DMS79 treated with DMSO at 0.1 percent for 48 hours (cell line): Measurements from ENCODE around the gene TRIB2.
A peak's percentile ranks its signal among the peaks of the same experiment; 100 is the strongest.

ENCODE experiments used
- DNase-seq: peaks from one replicate; lab custom pipeline; 2025; lab: John Stamatoyannopoulos, UW

The TRIB2 gene

DNA sequence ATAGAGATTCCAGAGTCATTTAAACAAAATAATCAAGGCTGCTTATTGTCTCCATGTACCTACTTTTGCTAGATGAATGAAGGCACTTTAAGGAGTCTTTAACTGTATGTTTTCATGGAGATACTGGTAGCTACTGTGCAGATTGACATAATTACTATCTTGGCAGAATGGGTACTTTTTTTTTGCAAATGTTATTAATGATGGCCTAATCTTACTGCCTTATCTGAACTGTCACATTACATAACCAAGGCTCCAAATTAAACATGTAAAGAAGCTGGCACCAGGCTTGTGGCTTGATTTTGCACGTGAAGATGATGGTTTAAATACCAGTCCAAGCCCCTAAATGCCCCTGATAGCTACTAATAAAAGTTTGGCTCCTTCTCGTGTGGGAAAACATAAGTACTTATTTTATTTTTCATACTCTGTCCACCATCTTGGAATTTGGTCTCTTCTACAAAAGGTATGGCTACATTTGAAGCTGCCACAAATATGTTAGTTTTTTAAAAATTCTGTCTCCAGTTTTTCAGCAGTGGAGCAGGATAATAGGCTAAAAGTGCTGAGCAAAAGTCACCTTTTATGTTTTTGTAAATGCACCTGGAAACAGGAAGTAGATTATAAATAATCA lies 4.1 kb downstream of the TRIB2 start:
- no peak for DNase-seq

DNA sequence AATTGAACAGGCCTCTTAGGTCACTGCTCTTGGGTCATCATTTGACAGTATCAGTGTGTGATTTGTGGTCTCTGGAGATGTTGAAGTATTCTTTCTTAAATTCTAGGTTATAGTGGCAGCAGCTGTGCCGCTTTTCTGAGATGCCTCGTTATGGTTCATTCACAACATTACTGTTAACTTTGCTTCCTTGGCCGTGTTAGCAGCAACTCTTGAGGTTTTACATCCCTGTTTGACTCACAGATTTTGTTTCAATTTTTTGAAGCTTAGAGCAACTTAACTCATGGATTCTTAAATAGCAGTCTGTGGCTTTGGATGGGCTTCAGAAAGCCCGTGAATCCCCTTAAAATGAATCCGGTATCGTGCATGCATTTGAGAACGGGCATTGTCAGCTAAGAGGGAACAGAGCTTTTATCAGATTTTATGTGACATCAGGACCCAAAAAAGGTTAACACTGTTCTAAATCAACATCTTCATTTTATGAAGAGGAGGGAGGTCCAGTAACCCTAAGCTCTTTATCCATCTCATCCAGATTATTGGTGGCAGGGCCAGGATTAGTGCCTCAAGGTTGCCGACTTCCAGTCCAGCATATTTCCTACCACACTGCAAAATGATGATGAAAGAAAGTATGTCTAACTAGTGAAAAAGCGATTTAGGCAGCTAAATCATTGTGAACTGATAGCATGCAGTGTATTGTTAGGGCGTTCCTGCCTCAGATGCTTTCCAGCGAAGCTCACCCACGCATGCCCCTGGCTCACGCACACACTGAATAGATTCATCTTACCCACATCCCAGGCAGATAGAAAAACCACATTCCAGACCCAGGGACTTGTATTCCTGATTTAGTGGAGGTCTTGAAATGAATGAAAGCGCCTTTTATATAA lies 5.1 kb downstream of the TRIB2 start:
- DNase-seq, result no peak

DNA sequence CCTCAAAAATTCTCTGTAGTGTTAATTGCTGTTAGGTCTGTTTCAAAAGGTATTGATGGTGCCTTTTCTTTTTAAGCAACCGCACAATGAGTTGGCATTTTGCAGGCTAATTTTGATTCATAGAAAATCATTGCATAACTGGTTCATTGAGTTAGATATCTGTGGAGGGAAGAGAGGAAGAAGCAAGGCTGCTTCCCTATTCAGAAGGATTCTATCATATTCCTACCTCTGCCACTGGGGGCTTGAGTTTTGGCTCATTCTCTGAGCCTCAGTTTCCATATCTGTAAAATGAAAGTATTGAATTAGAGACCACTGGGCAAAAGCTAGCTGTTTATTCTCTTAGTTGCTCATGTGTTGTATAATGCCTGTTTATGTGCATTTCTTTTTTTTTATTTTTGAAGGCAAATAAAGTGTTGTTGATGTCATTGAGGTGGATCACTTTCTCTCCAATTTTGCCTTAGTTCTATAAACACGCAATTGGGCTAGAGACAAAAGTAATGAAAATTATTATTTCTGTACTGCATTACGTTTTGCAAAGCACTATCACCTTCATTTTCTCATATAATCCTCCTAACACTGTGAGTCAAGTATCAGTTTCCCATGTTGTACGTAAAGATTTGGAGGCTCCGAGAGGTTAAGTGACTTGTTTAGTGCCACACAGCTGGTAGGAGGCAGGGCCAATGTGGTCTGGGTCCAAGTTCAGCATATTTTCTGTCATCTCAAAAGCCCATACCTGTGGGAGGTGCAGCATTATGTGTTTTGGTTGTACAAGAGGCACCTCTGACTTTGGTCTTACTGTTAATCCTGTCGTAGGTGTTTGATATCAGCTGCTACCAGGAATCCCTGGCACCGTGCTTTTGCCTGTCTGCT lies 5.9 kb downstream of the TRIB2 start:
- DNase-seq, result no peak

DNA sequence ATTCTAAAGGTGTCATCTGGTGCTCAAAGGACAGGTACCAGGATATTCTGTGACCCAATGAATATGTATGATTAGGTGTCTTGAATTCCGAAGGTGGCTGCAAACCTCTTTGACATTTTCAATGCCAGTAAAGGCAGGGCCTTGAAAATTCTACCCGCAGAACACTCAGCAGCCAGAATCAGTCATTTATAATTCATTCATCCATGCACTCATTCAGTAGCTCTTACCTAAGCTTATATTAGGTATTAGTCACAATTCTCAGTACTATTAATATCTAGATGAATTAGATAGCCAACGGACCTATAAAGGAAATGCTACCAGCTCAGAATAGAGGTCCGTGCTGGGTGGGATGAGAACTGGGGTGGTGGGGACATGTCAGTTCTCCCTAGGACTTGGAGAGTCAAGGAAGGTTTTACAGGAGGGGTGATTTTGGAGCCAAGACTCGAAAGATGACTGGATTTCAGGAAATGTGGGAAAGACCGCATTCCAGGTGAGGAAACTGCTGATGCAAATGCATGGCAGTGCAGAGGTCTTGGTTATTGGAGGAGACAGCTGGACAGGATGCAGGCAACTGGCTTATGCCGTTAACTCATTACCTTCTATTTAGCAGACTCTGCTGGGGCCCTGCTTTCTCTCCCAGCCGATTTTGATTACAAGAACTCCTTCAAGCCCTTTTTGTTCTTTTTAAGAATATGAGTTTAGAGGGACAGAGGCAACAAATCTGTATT lies 7.2 kb downstream of the TRIB2 start:
- DNase-seq, result no peak

DNA sequence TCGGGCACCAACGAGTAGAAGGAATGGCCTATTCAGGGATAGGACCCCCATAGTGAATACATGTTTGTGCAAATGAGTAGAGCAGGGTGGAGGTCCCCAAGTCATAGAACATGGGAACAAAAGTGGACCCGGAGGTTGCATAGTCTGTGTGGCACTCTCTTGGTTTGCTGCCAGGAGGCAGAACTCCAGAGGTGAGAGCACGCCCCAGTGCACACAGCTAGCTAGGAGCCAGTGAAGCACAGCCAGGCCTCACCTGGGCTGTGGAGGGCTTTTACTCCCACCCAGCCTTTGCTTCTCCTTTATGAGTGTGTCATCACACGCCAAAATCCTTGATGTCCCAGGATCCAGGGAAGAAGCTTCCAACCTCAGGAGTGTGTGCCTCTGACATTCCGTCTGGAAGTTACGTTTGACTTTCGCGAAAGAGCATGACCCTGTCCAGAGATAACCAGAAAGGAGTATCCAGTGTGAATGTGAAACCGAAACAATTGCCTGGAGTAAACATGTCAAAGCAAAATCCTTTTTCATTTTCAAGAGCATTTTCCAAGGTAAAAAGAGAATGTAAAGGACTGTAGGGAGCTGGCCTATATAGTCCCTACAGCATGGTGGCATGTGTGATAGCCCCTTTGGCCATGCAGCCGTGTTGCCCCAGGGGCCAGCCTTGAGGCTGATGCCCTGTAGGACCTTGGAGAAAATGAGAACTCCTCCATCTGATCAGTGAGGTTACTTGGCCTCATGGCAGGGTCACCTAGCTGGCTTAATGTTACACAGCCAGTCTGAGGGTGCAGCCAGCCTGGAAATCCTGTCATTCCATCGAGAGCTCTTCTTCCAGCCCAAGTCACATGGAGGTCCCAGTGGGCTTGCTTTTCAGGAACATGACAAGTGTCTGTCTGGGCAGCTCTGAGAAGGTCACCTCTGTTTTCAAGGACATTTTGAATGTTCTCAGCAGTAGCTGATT lies 8.8 kb downstream of the TRIB2 start:
- peak; percentile 50 for DNase-seq

DNA sequence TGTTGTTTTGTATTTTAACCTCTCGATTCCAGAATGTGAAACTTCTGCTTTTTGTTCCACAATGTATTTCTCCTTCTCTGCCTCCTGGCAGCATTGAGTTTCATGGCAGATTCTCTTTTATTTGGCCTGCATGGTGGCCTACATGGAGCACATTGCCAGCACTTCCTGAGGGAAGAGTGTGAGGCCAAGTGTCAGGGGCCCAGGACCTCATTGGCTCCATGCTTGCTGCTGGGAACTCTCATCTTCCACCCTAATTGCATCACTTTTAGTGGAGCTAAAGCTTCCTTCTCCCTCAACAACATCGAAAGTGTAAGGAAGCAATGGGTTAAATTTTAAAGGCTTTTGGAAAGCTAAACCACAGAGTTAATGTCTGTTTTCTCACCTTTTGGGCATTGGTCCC lies 9.5 kb downstream of the TRIB2 start:
- DNase-seq, result no peak

DNA sequence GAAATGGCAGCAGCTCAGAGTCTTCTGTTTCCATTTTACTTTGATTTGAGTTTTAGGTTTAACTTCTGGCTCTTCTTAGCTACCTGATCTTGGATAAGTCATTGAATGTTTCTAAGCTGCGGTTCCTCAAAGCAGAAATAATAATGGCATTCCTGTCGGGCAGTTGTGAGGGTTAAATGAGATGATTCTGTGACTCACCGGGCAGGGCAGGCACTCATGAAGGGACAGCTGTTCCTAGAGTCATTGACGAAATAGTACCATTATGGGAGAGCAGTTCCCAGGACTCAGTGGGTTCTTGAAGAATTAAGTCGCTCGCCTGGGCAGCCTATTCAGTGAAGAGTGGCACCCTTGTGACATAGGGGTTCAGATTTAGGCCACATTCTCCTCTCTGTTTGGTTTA lies 10.3 kb downstream of the TRIB2 start:
- DNase-seq, result no peak

DNA sequence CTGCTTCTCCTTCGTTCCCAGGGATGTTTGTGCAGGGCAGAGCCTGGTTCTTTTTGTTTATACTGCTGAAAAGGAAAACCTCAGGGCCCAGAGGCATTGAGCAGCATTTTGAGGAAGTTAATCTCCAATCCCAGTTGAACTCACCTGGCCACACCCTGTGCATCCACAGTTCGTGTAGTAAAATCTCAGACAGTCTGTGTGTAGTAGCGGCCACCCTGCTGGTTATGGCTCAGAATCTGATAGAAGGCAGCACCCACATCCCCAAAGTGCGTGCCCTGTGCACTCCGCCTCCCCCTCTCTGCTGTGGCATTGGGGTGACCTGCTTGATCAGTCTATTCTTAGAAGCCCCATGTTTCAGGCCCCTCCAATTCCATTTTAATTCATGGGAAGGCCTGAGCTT lies 10.9 kb downstream of the TRIB2 start:
- DNase-seq, result no peak

DNA sequence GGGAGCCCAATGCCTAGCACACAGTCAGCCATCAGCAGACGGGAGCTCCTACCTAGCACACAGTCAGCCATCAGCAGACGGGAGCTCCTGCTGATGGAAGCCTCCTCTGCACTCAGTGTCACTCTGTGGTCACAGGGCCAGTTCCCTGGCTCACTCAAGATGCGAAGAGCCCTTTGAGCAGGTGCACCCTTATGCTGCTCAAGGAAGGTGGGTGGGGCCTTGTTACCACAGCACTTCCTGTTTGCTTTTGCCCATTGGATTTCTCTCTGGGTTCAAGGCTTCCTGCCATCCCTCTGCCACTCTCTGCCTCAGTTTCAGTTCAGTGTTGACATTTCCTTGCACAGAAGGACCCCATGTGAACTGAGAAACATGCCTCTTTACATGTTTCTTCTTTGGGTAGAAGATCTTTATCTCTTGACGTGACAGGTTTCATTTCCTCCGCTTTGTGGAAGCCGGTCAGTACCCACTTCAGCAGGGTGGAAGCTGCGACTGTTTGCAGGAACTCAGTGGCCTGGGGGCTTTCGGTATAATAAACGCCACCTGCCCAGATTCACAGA lies 11.6 kb downstream of the TRIB2 start:
- DNase-seq, result no peak

DNA sequence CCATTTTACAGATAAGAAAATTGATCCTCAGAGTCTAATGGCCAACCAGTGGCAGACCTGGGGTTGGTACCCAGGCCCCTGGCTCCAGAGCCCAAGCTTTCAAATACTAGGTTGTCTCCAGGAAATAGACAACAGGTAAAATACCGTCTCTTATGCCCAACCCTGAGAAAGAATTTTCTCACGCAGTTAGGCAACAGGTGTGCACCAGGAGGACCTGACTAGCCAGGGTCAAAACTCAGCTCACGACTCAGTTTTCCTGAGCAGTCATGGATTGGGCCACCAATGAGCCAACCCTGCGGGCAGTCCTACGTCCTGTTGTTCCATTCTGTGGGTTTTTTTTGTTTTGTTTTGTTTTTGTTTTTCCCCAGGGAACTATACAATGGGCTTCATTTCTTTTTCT lies 13.5 kb downstream of the TRIB2 start:
- no peak for DNase-seq

DNA sequence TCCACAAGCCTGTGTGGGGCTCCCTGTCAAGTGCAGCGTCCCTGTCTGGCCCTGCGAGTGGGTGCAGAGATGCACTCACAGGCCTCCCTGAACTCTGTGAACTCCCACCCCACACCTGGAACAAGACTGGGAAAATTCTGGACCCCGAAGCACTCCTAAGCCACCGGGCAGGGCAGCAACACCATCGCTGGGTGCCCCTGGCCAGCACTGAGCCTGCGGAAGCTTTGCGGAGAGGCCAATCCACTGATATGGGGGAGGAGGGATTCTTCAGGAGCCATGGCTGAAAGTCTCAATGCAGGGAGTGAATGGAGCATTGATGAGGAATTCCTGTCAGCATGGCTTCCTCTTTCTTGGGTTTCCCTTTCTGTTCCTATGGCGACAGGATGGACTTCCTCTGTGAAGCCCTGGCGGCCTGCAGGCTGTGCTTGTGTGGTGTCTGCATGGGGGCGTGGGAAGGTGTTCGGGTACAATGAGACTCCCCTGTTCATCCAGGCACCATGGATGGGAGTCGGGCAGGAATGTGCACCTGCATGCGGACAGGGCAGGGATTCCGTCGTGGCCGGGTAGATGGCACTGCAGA lies 15.1 kb downstream of the TRIB2 start:
- DNase-seq, result no peak

DNA sequence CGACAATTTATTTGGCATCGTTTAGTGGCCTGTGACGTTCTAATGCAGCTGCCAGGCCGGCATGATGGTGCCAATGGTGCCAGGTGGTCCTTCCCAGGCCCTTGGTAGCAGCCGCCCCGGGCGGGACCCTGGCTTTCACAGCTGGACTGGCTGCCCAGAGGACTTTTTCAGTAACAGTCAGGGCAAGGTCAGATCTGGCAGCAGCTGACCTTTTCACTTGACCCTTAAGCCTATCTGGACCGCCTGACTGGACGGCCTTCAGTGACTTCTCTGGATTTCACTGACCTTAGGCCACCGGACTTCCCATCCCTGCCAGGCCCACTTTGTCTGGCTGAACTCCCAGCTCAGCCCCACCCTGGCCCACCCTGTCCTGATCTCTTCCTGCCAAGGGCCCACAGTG lies 15.9 kb downstream of the TRIB2 start:
- DNase-seq, result no peak

DNA sequence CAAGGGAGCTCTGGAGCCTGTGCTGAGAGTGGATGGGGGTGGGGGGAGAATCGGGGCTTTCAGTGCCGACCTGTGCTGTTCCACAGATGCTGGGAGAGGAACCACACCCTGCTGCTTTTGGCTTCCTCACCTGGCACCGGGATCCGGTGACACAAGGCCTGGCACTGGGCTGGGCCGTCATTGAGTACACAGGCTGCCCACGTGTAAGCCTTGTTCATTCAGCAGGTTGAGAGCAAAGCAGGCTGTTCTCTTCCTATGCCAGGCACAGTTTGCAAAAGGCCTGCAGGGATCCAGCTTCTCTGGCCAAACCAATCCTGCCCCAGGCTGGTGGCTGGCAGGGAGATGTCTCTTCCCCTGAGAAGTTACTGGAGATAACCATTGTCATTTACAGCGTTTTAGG lies 17.1 kb downstream of the TRIB2 start:
- no peak for DNase-seq

DNA sequence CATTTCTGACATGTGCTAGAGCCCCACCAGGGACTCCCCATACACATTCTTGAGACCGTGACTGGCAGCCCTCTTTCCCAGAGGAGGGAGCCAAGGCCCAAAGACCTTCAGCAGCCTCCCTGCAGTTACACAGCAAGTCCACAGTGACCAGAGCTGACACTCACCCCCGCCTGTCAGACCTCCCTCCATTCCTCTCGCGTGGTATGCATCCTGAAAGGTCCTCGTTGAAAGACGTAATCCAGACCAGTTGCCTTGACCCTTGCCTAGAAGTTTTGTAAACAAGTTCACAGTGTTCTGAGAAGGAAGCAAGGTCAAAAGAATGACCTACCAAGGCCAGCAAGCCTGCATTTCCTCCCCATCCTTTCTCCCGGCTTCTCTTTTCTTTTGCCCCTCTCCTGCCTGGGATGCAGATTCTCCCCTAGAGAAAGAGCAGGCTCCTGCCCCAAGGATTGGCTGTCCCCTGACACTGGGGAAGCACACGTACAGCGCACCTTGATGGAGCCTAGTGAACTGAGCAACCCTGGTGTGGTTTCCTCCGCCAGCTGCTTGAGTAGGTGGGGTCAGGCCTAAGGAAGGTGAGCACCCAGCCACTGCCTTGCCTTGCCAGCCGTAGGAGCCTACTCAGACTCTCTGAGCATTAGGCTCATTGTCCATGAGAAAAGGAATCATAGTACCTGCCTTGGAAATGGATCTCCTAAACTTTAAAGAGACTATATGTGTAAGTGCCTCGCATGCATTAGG lies 18.3 kb downstream of the TRIB2 start:
- no peak for DNase-seq

DNA sequence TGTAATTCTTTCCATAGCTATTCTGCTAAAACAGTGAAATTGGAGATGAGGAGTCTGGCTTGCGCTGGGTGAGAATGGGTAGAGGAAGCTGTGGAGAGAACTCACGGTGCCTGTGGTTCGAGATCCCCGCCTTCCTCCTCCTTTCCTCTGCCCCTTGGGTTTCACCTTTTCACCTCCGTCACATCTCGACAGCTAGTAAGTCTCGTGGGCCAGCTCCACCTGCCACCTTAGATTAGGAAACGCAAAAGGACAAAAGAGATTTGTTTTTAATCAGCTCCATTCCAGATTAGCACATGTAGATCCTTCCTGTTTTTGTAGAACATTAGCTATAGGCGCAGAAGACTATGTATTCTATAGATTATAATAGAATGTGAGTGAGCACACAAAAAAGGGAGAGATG lies 20.6 kb downstream of the TRIB2 start:
- DNase-seq, result no peak

DNA sequence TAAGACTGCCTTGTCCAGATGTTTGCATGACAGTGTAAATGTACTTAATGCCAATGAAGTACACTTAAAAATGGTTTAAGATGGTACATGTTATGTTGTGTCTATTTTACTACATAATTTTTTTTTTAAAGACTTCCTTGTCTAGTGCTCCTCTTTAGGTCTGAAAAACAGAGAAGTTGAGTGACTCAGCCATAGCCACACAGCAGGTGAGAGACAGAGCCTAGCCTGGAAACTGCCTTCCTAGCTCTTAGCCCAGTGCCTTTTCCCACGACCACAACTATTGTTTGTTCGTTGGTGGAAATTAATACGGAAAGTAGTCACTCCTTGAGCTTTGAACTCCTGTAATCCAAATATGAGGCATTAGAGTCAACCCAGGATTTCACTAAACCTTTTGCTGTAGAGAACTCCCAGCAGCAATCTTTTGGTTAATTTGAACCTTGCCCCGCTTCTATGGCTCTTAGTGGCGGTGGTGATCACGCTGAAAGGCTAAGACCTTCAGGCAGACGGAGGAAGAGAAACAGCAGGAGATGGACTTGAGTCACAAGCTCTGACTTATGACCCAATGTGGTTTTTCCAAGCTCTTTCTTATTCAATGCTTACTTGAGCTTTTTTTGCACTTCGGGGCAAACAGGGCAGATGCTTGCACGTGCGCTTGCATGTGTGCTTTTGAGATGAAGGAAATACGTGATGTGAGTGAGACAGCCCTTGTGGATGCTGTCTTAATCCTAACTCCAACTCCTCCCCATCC lies 21.2 kb downstream of the TRIB2 start:
- no peak for DNase-seq

DNA sequence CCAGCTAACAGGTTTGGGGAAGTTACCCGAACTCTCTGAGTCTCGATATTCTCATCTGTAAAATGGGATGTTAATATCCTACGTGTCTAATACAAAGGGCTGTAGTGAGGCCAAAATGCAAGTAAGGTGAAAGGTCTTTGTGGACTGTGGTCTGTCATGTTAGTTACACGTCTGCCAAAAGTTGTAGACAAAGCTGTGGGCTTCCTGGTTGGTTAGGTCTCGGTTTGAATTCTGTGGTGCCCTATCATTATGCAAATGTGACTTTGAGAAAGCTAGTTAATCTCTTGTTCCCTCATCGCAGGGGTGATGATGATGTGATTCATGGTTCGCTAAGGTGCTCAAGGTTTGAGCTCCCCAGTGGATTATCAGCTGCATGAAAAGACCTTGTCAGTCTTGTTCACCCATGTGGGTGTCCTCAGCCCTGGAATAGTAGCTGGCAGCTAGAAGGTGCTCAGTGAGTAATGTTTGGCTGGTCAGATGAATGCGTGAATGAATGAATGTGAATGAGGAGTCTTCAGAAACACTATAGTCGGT lies 23.1 kb downstream of the TRIB2 start:
- no peak for DNase-seq

DNA sequence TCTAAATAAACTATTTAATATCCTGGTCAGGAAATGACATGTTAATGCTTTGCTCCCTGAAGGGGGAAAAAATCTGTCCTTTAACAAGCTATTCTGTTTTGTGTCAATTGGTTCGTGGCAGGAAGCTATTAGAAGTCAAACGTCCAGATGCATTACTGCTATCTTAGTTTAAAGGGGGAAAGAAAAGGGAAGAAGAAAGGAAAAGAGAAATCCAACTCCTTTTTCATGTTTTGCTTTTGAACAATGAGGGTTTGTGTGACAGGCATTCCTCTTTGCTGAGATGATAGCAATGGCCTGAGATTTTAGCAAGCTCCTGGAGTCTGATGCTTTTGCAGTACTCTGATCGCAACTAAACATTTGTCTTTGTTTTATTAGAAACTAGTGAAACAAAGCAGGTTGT lies 24.6 kb downstream of the TRIB2 start:
- DNase-seq, result no peak

DNA sequence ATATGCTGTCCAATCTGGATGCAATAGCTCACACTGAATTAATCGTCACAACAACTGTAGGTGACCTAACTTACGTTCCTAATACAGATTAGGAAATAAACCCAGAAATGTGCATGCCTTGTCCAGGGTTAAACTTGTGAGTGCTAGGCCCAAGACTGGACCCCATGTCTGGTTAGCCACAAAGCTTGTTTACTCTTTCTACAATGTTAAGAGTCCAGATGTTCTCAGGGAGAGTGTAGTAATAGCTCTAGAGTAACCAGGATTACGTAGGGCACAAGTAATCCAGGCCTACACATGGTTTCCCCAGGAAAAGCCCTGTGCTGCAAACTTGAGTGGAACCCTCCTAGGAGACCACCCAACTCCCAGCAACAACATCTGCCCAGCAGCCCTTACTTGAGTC lies 26.2 kb downstream of the TRIB2 start:
- no peak for DNase-seq
